NCI-H1417 treated with DMSO at 0.1 percent for 48 hours (cell line): ENCODE measurements around the gene AGBL4.
"Not testable (repeated sequence)": the region's sequence is repeated elsewhere in the genome, so short reads cannot be mapped to it uniquely, and the experiment has no call there.

Experiments
- DNase-seq: peaks from one replicate; lab custom pipeline; 2025; lab: John Stamatoyannopoulos, UW

AGBL4 gene

DNA sequence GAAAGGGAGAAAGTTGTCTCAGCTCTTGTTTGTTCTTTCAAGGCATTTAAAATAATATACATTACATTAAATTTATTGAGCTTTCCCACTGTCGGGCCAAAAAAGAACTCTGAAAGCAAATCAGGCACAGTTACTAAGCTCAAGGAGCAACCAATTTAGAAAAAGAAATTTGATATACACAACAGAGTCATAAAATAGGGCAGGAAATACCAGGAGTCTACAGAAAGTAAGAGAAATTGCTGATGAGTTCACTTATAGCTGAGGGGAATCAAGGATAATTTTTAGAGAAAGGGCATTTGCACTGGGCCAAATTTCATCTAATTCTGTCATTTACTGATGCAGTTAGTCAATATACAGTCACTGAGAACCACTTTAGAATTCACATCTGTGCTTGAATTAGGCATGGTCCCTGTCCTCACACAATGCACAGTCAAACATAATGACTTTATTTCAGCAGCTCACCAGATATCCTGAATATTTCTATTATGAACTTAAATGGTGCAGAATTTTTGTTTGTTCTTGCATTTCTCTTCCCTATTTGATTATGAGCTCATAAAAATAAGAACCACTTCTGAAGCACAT is 997.4 kb downstream of the AGBL4 start:
- no peak for DNase-seq

DNA sequence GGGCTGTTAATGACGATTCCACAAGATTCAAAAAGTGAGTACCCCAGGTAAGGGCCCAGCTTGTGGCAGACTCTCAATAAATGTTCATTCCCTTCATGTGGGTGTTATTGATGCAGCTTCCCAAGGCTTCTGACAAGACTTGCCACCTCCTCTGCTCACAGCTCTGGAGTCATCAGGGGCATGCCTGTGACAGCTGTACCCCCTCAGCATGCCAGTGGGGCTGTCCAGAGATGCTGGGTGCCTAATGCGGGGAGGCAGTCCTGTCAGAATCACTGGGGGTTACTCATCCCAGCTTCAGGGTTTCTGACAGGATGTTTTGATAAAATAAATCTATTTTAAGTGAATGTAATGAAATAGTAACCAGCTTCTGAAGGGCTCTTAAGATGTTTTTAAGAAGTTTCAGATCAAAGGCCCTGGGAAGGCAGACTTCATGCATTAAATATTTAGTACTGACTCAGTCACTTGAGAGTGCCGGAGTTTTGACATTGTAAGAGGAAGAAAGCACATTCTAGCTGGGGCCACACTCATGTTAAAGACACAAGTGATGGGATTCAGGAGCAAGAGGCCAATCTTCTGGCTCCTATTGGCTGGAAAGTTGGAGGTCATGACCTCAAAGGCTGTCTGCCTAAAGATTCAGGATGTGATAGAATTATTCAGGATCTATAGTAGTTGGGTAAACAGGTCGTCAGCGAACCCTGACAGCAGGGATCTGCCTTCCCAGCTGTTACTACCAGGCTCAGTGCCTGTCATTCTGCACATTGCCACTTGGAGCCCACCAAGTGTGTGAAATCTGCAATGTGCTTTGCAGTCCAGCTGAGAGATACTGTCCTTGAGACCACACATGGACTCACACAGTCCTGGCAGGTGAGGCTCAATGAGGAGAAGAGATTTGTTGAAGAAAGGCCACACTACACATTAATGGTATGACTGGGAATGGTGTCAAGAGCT is 1007.5 kb downstream of the AGBL4 start:
- DNase-seq: no peak

DNA sequence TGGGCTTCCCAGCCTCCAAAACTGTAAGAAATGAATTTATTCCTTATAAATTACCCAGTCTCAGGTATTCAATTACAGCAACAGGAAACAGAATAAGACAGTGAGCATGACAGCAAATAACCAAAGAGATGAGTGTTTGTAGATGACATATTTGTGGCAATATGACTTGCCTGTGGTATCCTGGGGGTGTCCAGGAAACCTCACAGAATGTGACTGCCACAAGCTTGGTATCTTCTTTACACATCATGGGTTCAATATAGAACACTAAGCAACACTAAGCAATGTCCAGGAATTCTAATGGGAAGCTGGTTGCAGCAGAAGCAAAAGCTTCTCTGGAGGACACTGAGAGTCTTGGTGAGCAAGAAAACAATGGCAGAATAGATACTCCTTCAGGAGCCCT is 1010.7 kb downstream of the AGBL4 start:
- no peak for DNase-seq

DNA sequence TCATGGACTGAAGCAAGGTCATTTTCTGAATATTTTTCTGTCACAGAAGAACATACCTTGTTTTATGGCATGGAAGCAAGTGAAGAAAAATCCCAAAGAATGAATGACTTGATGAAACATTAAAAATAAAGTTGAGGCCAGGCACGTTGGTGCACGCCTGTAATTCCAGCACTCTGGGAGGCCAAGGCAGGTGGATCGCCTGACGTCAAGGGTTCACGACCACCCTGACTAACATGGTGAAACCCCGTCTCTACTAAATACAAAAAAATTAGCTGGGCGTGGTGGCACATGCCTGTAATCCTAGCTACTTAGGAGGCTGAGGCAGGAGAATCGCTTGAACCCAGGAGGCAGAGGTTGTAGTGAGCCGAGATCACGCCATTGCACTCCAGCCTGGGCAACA is 1020.8 kb downstream of the AGBL4 start:
- DNase-seq: not testable (repeated sequence)

DNA sequence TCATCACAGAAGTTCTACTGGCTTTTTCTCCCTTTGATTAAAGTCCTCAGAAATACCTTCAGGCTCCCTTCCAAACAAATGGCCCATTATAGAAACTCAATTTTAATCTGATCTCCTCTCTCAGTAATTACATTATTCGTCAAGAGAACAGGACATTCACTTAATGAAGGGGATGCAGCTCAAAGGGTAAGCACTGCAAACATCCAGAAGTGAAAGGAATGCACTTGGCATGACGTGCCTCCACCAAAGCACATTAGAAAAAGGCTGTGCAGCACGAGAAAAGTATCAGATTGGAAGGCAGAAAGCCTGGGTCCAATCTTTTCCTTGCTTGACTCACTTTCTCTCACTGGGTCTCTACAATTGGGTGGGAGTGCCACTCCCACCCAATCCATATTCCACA is 1024.4 kb downstream of the AGBL4 start:
- DNase-seq: no peak

DNA sequence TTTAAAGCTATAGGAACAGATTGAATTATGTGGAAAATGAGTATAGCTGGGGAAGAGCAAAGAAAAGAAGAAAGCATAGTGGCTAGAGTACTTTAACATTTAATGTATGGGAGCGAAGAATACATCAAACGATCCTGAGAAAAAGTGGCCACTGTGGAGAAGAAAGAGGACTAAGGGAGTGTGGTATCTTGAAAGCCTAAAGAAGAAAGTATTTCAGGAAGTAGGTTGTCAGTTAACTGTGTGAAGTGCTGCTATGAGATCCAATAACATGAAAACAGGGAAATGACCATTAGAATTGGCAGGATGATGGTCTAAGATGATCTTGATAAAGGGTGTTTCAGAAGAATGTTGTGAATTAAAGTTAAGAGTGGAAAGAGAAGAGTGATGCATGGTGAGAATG is 1027.4 kb downstream of the AGBL4 start:
- DNase-seq: no peak

DNA sequence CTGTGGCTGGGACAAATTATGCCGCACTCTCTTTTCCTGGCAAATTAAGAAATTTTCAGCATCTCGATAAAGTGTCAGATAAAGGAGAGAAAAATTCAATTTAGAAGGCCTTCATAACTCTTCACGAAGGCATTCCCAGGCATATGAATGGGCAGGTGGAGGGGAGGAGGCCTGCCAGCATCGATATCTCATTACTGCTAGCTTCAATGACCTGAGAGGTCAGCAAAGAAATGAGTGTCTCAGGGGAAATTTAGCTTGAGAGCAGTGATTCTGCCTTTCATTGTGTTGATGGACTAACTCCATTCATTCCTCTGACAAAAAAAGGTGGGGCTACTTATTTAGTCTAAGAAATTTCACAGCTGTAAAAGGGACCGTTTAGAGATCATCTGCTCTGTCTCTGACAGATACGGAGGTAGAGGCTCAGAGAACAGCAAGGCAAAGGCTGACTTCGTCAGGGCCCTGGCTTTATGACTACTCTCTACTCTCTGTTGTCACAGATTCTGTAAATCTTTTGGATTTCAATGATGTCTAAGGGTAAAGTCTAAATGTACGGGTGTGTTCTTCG is 1035.0 kb downstream of the AGBL4 start:
- no peak for DNase-seq

DNA sequence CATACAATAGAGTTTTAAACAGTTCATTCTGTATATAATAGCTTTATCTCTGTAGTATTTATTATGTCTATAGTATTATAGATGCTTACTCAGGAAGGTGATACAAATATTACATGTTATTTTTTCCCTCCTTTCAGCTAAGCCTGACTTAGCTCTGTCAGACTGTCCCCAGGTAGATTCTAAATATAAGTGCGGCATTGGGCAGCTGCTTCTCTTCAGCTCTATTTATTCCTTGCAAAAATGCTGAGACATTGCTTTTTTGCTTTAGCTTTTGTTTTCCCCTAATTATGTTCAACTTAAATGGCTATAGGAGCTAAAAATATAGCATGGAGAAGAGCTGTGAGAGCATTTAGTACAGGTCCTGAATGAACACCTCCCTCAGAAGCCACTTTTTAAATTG is 1043.8 kb downstream of the AGBL4 start:
- no peak for DNase-seq

DNA sequence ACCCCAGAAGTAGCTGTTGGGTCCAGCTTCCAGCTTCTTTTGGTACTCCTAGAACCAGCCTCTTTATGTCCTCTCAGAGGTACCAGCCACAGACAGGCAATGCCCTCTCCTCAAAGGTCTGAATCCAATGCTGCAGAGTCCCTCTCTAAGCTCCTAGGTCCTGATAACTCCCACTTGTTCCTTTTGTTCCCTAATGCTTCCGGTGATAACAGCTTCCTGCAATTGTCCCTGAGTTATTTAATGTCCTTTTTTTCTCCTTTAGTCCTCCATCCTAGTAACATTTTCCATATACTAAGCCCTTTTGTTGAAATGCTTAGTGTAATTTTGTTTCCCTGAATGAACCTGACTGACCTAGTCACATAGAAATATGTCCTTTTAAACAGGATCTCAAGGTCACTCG is 1045.3 kb downstream of the AGBL4 start:
- no peak for DNase-seq

DNA sequence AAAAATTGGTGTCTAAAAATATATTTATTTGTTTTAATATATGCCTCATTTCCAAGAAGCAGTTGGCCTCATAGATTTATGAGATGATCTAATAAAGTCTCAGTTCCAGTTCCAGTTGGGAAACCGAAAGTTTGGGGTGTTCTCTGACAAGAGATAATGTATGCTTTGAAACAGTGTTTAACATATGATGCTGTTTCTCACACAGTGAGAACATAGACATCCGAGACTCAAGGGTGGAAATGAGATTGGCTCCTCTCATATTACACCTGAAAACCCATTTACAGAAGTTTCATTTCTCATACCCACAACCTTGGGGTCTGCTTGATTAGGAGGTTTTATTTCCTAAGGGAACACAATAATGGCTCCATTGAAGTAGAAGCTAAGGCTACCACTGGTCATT is 1046.5 kb downstream of the AGBL4 start:
- no peak for DNase-seq

DNA sequence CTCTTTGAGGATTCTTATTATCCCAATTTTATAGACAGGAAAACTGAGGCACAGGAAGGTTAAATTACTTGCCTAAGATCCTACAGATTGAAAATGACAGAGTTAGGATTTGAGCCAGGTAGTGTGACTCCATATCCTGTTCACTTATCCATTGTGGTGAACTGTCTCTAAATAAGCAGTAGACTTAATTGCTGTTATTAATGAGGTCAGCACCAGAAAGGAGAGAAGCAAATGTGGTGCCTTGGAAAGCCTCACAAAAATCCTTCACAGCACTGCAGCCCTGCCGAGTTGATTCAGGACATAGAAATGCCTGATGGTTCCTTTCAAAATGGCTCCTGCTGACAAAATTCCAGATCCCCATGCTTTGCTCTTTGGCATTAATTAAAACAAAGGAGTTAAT is 1053.8 kb downstream of the AGBL4 start:
- no peak for DNase-seq

DNA sequence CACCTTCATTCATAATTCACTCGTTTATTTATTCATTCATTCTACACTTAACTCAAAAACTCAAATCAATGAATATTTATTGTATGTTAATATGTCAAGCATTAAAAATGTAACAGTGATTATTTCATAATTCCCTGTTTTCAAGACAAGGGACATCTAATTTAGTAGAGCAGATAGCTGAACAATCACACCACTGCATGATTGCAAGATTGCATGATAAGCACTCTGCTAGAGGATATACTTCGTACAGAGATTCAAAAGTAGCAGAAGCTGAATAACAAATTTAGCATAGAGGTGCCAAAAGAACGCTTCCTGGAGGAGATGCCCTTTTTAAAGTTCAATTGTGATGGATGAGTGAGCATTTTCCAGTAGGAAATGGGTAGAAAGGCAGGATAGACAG is 1056.4 kb downstream of the AGBL4 start:
- no peak for DNase-seq

DNA sequence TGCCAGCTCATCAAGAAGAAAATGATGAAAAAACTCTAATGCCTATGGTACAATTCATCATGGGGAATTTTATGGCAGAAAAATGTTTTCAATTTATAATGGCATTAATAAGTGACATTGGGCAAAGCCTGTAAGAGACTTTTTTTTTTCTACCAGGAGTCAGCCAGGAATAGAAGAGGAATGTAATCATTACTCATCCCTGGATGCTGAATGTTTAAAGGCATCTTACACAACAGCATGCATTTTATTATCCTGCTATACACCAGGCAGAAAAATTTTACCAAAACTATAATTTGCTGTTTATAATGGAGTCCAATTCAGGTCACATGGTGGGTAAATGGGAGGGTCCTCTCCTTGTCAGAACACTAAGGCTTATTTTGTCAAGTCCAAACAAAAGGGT is 1057.2 kb downstream of the AGBL4 start:
- no peak for DNase-seq

DNA sequence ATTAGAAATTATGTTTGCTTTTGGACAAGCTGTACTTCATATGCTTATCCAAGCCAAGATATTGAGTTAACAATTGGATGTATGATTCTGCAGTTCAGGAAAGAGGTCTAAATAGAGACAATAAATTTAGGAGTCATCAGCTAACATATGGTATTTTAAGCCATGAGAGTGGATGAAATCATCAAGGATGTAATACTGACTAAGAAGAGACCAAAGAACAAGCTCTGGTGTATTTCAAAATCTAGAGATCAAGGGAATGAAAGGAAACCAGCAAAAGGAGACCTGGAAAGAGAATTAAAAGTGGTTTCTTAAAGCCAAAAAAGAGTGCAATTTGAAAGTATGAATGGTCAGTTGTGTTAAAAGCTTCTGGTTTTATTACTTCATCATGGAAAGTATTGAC is 1063.4 kb downstream of the AGBL4 start:
- no peak for DNase-seq

DNA sequence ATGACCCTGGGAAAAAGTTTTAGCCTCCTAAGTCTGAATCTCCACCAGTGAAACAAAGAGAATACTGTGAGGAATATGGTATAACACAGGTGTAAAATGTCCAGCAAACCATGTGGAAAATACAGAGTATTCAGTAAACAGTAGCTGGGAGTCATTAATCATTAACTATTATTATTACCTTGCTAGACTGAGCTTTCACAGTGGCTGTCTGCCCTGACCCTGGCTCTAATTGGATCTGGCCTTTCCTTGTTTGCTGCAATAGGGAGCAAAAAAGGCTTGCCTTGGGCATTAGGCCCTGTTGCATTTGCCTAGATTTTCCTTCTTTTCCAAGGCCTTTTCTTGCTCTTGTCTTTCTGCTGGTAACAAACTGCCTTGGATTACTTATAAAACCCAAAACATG is 1068.0 kb downstream of the AGBL4 start:
- no peak for DNase-seq

DNA sequence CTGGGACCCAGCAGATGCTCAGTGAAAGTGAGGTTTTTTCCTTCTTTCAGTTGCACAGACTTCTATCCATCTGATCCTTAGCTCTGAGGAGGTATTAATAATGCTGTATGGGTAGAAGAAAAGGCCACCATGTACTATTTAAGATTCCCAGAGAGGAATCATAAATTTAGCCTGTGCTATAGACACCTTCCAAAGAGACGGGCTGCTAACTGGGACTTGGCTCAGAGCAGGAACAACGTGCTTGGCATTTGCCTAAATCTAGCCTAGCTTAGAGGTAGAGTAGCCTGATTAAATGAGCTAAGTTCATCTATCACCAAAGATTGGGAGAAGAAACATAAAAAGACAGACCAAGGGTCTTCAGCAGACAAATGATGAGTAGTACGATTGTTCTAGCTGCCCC is 1070.1 kb downstream of the AGBL4 start:
- DNase-seq: no peak

DNA sequence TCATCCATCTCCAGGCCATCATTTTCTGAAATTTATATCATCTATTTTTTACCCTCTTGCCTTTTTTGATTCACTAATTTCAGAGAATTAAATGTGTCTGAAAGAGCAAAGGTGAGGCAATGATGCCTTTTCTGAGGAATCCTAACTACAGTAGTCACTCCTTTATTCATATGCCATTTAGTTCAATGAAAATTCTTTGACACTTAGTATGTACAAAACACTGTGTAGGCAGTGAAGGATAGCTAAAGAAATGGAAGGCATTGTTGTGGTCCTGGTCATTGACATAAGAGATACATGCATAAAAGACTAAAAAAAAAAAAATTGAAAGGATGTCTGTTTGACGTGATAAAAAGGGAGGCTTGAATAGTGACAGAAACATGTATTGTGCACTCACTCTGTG is 1075.2 kb downstream of the AGBL4 start:
- no peak for DNase-seq

DNA sequence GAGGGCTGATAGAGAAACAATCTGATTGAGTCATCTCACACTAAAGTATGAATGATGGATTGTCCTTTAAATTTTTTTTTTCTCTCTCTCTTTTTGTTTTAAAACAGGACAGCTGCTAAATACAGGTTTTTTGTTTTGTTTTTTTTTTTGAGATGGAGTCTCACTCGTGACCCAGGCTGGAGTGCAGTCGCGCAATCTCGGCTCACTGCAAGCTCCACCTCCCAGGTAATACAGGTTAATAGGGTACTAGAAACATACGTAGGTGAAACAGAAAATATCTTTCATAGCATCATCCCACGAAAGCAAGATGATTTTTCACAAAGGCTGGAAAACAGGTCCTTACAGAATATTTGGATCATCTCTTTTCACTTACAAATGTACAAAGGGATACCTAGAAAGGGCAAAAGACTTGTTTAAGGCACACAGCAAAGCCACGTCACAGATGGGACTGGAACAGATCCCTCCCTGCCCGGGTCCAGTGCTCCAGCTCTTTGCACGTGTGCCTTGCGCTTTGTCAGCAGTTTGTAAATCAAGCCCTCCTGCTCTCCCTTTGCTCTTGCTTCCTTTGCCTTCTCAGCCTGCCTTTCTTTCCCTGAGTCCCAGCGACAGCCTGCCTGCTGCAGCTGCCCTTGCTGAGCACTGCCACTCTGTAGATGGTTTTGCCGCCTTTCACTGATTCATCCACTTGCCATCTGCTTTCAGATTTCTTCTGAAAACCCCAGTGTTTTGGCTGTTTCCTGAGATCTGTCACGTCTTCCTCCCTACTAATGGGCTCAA is 1075.8 kb downstream of the AGBL4 start:
- no peak for DNase-seq

DNA sequence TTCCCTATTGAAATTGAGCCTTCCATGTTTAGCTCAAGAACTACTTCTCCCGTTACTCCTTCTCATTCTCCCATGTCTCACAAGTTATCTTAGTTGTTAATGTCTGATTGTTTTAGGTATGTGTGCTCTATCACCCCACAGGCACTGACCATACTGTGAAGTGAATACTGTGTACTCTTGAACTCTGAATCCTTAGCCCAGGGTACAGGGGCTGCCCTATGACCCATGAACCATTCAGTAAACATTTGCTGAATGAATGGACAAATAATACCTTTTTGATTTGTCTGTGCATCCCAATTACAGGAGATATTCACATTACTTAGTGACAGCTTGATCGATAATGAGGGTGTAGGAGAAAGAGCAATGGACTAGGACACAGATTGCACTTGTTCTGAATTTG is 1077.7 kb downstream of the AGBL4 start:
- no peak for DNase-seq

DNA sequence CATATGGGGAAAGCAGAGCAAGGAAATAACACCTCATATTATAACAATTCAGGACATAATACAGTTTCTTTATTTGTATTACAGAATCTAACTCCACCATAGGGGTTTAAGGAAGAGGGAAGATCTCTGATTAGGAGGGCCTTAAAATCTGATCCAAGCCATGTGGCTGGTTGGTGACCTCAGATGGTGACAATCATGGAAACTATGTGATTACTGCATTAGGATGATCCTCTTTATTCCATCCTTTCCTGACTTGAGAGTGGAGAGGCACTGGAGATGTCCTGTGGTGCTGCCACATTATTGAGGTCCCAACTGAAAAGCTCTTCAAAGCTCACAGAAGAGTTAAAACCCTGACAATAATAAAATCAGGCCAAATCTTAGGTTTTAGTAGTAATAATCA is 1078.9 kb downstream of the AGBL4 start:
- no peak for DNase-seq

DNA sequence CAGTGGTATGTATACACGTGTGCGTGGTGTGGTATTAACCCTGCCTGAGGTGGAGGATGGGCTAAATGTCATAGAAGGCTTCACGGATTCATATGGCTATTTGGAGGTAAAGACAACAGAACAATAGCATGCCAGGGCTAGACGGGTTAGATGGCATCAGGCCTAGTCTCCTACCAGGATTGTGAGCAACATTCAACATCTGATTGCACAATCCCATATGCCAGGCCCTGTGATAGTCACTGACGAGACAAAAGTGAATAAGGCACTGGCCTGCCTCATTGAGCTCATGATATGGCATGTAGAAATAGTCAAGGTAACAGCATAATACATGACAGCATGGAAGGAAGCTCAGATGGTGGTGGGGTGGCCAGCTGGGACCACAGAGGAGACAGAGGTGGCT is 1079.9 kb downstream of the AGBL4 start:
- no peak for DNase-seq

DNA sequence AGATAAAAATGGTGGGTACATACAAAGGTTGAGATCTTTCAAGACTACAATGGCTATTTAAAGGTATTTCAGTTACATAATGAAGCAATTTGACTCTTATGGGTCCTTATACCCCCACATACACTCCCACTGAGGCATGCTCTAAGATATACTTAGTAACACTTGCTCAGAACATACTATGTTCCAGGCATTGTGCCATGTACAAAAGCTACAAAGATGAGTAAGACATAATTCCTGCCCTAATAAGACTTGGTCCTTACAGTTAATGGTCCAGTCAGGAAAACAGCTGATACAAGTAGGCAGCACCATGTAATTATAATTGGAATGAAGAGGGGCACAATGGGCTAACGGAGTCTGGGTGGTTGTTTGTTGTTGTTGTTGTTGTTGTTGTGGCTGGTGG is 1080.4 kb downstream of the AGBL4 start:
- DNase-seq: no peak
